Sigmoid colon (tissue), 4 donors: ENCODE results near the gene SLC46A2.

ENCODE experiments used
- EP300 ChIP-seq, 4 donors: sonication (generic); formaldehyde crosslinking; IDR thresholded peaks; one replicate each; pipeline ENCODE4 v1.6.1; 2017; ENCODE audit warnings: antibody characterized with exemption in 4 of 4
- POLR2A ChIP-seq, 2 donors: fragments of 450-650 bp; IDR thresholded peaks; one replicate each; pipeline ENCODE4 v1.6.1; 2016; ENCODE audit warnings: antibody characterized with exemption in 2 of 2, mild to moderate bottlenecking in 2 of 2, moderate library complexity in 2 of 2
- POLR2AphosphoS5 ChIP-seq, 4 donors: sonication (generic); formaldehyde crosslinking; IDR thresholded peaks; one replicate each; pipeline ENCODE4 v1.6.1; 2017; ENCODE audit warnings: antibody characterized with exemption in 4 of 4
- TF ChIP-seq, protein P1 (sequence below), 4 experiments: fragments of 450-650 bp in 3 of 4; fragments of 200-600 bp in 1 of 4; IDR thresholded peaks; one replicate each; pipeline ENCODE4 v1.5.1; 2016 to 2019; ENCODE audit warnings: antibody characterized with exemption in 4 of 4, mild to moderate bottlenecking in 3 of 4, moderate library complexity in 2 of 4

DNA sequence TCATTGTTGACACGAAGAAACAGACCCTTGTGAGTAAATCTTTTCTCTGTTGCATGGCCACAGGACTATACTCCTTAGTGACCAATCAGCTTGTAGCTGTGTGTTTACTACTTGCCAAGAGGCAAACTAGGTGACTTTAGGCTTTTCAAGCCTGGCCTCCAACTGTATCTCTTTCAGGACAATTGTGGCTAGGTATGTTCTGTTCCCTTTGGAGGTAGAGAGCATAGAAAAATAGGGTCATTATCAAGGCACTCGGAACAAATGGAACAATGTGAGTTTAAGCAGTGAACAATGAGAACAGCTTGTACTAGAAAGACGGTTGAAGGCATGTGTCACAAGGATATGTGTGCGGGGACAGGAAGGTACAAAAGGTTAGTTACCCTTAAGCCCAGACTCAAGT is 48.1 kb downstream of the SLC46A2 start:
- TF ChIP-seq POLR2AphosphoS5 (IDR thresholded peaks at IDR 0.05), result no peak
- TF ChIP-seq, protein P1, sequence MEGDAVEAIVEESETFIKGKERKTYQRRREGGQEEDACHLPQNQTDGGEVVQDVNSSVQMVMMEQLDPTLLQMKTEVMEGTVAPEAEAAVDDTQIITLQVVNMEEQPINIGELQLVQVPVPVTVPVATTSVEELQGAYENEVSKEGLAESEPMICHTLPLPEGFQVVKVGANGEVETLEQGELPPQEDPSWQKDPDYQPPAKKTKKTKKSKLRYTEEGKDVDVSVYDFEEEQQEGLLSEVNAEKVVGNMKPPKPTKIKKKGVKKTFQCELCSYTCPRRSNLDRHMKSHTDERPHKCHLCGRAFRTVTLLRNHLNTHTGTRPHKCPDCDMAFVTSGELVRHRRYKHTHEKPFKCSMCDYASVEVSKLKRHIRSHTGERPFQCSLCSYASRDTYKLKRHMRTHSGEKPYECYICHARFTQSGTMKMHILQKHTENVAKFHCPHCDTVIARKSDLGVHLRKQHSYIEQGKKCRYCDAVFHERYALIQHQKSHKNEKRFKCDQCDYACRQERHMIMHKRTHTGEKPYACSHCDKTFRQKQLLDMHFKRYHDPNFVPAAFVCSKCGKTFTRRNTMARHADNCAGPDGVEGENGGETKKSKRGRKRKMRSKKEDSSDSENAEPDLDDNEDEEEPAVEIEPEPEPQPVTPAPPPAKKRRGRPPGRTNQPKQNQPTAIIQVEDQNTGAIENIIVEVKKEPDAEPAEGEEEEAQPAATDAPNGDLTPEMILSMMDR (IDR thresholded peaks at IDR 0.05), result no peak
- no peak for TF ChIP-seq POLR2A (IDR thresholded peaks at IDR 0.05)
- TF ChIP-seq EP300 (IDR thresholded peaks at IDR 0.05), result no peak
